Osteoblast (primary cell): ENCODE results near the gene ABHD1. TPM values are rescaled to one million over a fixed set of nuclear protein-coding genes. Genes with fewer than 3 reads are reported as not detected.

Experiments used
- DNase-seq: peaks from one replicate; pipeline ENCODE4 v3.0.0; 2011; ENCODE audit warnings: low spot score, mixed read lengths; ENCODE audit not compliant: insufficient read length; ENCODE audit errors: missing footprints
- H2AFZ ChIP-seq: 2 replicates; pipeline ENCODE4 v1.6.0; 2011; ENCODE audit warnings: mild to moderate bottlenecking, low read length
- H3K27ac ChIP-seq: 2 replicates; pipeline ENCODE4 v1.5.1; 2011; ENCODE audit warnings: mild to moderate bottlenecking, low read depth, low read length, moderate library complexity
- H3K27me3 ChIP-seq: 2 replicates; pipeline ENCODE4 v1.6.0; 2012; ENCODE audit warnings: mild to moderate bottlenecking, control low read depth, inconsistent platforms, low read length, moderate library complexity; ENCODE audit not compliant: insufficient read depth
- H3K36me3 ChIP-seq: 2 replicates; pipeline ENCODE4 v1.5.1; 2011; ENCODE audit warnings: mild to moderate bottlenecking, low read length, control low read depth, moderate library complexity; ENCODE audit not compliant: insufficient read depth
- H3K4me1 ChIP-seq: 2 replicates; pipeline ENCODE4 v1.5.1; 2011; ENCODE audit warnings: mild to moderate bottlenecking, low read length, control low read depth, moderate library complexity; ENCODE audit not compliant: insufficient read depth
- H3K4me2 ChIP-seq: 2 replicates; pipeline ENCODE4 v1.6.0; 2011; ENCODE audit warnings: mild to moderate bottlenecking, low read length; ENCODE audit not compliant: insufficient read depth
- H3K4me3 ChIP-seq: fragments of 200-600 bp; sonication (generic); 3 replicates; pipeline ENCODE4 v1.5.1; 2012; ENCODE audit warnings: mild to moderate bottlenecking, low read length, inconsistent platforms; ENCODE audit not compliant: insufficient read depth
- H3K79me2 ChIP-seq: 2 replicates; pipeline ENCODE4 v1.6.0; 2012; ENCODE audit warnings: mild to moderate bottlenecking, low read length, control low read depth, inconsistent platforms; ENCODE audit not compliant: insufficient read depth
- H3K9me3 ChIP-seq: 2 replicates; pipeline ENCODE4 v1.5.1; 2011; ENCODE audit warnings: low read depth, low read length, control low read depth
- H4K20me1 ChIP-seq: 2 replicates; pipeline ENCODE4 v1.6.0; 2012; ENCODE audit warnings: mild to moderate bottlenecking, low read length, control low read depth; ENCODE audit not compliant: insufficient read depth
- total RNA-seq: library from RNA; depleted of rRNA; stranded (reverse); fragments of >200 nt; gene quantifications from 2 replicates; pipeline ENCODE4 v1.2.3, GENCODE V29; 2012
- TF ChIP-seq, protein P1 (sequence below): IDR thresholded peaks from 2 replicates; pipeline ENCODE4 v1.5.1; 2011; ENCODE audit warnings: mild to moderate bottlenecking, low read depth, low read length, moderate library complexity; ENCODE audit errors: extremely low read depth

ABHD1 gene
- total RNA-seq, 1 donor: under 0.01 TPM

DNA sequence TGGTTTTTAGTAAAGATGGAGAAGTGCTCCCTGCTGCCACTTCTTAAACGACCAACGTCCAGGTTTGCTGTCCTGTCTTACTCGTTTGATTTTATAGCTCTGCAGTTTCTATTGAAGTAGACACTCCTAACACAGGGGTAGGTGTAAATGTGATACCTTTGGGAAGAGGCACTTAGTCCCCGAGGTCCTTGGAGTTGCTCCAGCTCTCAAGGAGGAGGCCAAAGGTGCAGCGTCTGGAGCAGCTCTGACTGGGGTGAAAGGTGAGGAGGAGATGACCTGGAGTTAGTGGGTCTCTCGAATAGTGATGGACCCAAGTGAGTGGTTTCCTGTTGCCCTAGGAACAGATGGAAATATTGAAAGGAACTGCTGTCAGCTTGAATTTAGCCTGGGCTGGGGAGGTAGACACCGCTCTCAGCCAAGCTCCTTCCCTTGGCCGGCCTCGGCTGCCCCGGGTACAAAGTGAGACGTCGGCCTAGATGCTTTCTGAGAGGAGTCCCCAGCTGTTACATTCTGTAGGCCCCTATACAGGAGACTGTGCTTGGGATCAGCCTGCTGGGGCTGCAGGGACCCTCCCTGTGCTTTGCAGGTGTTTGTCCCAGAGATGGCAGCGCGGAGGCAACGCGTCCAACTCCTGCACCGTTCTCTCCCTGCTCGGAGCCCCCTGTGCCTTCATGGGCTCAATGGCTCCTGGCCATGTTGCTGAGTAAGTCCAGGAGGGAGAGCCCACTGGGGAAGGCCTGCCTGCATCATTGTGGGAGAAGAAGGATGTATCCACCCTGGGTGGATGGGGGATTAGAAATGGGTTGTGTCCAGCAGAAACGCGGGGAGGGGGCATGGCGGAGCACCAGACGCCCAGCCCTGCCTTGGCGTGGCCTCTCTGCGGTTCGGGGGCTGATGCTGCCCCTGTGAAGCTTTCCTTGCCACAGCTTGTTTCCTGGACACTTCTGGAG lies 31.6 kb upstream of the ABHD1 start:
- DNase-seq: peak; percentile 70
- H3K27me3 ChIP-seq: no peaks in the 10 kb centered on the region
- no peak overlapping the region for H3K27ac ChIP-seq
- no peaks in the 10 kb centered on the region for H4K20me1 ChIP-seq
- no peaks in the 10 kb centered on the region for H3K79me2 ChIP-seq
- no peak overlapping the region for H2AFZ ChIP-seq
- no peak overlapping the region for H3K4me3 ChIP-seq
- no peak overlapping the region for H3K4me2 ChIP-seq
- TF ChIP-seq, protein P1, sequence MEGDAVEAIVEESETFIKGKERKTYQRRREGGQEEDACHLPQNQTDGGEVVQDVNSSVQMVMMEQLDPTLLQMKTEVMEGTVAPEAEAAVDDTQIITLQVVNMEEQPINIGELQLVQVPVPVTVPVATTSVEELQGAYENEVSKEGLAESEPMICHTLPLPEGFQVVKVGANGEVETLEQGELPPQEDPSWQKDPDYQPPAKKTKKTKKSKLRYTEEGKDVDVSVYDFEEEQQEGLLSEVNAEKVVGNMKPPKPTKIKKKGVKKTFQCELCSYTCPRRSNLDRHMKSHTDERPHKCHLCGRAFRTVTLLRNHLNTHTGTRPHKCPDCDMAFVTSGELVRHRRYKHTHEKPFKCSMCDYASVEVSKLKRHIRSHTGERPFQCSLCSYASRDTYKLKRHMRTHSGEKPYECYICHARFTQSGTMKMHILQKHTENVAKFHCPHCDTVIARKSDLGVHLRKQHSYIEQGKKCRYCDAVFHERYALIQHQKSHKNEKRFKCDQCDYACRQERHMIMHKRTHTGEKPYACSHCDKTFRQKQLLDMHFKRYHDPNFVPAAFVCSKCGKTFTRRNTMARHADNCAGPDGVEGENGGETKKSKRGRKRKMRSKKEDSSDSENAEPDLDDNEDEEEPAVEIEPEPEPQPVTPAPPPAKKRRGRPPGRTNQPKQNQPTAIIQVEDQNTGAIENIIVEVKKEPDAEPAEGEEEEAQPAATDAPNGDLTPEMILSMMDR: no peak
- H3K4me1 ChIP-seq: peaks cover 5% of the 10 kb centered on the region
- H3K36me3 ChIP-seq: no peaks in the 10 kb centered on the region
- no peaks in the 10 kb centered on the region for H3K9me3 ChIP-seq

DNA sequence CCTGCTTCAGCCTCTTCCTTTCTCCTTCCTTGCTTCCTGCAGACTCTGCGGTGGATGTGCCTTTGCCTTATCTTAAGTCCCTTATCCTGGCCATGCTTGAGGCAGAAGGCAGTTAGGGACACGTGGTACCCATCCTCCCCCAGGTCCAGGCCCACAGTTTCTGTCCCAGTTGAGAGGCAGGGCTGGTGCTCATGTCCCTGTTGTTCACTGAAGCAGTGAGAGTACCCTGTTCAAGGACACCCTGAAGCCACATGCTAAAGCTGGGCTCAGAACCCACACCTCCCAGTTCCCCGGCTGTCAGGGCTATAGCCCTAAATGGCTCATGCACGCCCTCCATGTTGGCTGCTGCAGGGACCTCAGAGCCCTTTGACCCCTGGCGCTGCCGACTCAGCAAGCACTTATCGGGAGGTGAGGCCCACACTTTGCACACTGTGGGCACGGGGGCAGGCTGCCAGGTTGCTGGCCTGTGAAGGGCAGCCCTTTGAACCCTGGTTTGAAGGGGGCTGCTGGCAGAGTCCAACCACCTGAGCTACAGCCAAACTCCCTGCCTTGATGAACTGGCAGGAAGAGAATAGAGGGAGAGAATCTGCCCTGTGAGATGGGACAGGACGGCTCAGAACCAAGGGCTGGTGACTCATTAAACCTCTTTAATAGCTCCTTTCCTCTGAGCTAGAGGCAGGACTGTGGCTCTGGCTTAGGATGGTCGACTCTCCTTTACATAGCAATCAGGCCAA lies 30.8 kb upstream of the ABHD1 start:
- H3K4me2 ChIP-seq: no peak overlapping the region
- H3K27ac ChIP-seq: no peak overlapping the region
- no peaks in the 10 kb centered on the region for H3K27me3 ChIP-seq
- H3K9me3 ChIP-seq: no peaks in the 10 kb centered on the region
- H4K20me1 ChIP-seq: no peaks in the 10 kb centered on the region
- H3K36me3 ChIP-seq: no peaks in the 10 kb centered on the region
- TF ChIP-seq, protein P1: no peak
- no peaks in the 10 kb centered on the region for H3K79me2 ChIP-seq
- DNase-seq: peak; percentile 93
- peaks cover 5% of the 10 kb centered on the region for H3K4me1 ChIP-seq
- H2AFZ ChIP-seq: no peak overlapping the region
- H3K4me3 ChIP-seq: no peak overlapping the region

DNA sequence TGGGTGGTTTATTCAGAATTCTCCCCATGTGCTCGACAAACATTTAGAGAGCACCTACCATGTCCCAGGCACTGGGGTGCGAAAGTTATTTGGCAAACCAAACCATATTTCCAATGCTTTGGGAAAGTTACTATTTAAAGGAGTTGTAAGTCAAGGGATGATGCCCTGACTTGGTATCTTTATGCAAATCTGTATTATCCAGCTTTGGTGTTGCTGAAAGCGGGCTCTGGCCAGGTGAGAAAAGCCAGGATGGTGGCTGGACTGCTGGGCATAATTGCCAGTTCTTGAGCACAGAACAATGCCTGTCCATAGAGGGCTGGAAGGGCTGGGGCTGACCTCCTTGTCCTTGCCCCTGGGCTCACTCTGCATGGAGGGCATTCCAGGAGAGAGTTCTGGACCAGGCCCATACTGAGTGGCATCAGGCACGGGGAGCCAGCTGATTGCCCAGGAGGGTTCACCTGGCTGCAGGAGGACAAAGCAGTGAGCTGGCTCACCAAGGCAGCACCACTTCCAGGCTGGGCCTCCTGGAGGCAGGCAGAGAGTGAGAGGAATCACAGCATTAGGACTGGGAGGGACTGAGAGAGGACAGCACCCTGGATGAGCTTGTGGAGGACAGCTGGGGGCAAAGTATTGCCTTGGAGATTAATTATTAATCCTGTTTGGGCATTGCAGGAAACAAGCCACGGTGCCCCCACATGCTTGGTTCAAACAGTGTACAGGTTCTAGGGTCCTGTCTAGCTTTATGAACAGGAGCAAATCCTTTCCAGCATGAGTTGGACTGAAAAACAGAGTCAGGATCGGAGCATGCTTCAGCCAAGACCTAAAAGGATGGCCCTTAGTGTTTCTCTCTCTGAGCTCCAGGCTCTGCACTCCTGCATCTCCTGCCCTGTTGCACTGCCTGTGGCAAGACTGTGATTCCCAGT lies 29.9 kb upstream of the ABHD1 start:
- TF ChIP-seq, protein P1: no peak
- Histone ChIP-seq H3K4me2 (no peak overlapping the region), H2AFZ (no peak overlapping the region)

More for the DNA sequence above, 29.9 kb upstream of the ABHD1 start:
- DNase-seq: peak; percentile 64
- Histone ChIP-seq H3K9me3 (no peaks in the 10 kb centered on the region), H3K79me2 (no peaks in the 10 kb centered on the region), H3K27me3 (no peaks in the 10 kb centered on the region), H3K27ac (no peak overlapping the region), H3K36me3 (no peaks in the 10 kb centered on the region), H4K20me1 (no peaks in the 10 kb centered on the region), H3K4me1 (peaks cover 5% of the 10 kb centered on the region), H3K4me3 (no peak overlapping the region)
